COLO668 (cell line): ENCODE measurements around the gene NTRK1.

Experiments used
- DNase-seq: peaks from one replicate; lab custom pipeline; 2025; ENCODE audit not compliant: unreplicated experiment; lab: John Stamatoyannopoulos, UW

The NTRK1 gene

DNA sequence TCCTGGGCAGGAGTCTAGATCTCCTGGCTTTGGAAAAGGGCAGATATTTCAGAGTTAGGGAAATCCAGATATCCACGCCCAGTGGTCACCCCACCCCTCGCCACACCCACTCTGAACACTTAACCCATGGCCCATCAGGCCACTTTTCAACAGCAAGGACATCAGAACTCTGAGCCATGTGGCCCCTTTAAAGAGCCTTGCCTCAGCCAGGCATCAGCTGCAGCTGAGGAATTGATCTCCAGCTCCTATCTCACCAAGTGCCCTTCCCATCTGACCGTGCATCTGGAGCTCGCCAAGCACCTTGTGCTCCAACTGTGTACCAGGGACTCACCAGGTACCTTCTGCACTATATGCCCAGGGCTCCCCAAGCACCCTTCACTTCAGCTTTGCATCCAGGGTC lies 23.8 kb upstream of the NTRK1 start:
- no peak for DNase-seq

- DNase-seq, result no peak
Observed at GRCh38 chr1:156838972-156839371, 21.7 kb upstream of the NTRK1 start.

DNA sequence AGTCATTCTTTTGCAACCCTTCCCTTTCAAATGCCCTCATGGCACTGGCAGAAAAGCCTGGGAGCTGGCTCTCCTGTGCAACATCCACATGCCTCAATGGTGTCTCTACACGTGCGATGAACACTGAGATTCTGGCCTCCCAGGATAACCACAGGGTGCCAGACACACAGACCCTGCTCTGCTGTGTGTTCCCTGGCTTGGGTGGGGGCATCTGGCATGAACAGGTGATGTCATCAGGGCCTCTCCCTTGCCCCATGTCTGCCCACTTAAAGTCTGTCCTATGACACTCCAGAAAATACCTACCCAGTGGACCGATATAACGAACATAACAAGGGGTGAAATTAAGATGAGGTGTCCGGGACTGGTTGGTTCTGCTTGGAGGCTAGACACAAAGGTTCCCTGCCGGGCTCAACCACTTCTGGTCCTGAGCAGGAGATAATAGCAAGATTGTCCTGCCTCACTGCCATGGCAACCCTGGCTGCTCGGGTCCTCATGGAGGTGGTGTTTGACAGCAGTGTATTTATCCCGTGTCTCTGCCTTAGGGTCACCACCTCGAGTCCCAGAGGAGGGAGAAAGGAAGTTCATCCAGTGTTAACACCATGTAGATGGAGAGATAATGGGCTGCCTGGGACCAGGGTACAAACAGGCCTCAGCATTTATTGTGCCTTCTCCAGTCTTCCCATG lies 21.1 kb upstream of the NTRK1 start:
- no peak for DNase-seq

DNA sequence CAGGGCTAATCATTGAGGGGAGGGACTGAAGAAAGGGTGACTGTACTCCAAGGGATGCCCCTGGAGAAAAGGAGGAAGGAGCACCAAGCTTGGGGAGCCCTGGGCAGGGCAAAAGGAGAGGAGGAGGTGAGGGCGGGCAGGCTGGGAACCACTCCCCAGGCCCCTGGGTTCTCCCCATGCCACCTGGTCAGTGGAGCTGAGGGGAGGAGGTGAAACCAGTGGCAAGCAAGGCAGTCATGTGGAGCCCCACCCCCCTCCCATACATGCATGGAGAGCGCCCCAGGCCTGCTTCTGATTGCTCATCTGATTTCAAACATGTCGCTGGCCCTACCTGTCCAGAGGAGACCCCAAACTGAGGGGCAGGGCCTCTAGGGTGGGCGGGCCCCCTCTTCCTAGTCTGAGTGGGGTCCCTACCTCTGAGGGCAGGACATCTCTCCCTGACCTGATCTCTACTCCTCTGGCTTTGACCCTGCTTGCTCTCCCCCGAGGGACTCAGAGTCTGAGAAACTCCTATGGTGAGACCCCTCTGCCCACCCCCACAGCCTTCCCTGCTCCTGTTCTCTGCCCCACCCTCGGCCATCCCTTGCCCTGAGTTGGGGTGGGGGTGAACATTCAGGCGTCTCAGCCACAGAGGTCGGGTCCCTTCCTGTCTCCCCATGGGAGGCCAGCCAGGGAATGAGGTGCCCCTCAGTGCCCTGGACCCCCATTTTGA lies 20.3 kb upstream of the NTRK1 start:
- no peak for DNase-seq

- DNase-seq, result no peak
Observed at GRCh38 chr1:156840898-156841279, 19.8 kb upstream of the NTRK1 start.

- DNase-seq, result peak; percentile 15
Observed at GRCh38 chr1:156841295-156841855, 19.3 kb upstream of the NTRK1 start.

- DNase-seq, result no peak
Observed at GRCh38 chr1:156842618-156843300, 17.9 kb upstream of the NTRK1 start.

DNA sequence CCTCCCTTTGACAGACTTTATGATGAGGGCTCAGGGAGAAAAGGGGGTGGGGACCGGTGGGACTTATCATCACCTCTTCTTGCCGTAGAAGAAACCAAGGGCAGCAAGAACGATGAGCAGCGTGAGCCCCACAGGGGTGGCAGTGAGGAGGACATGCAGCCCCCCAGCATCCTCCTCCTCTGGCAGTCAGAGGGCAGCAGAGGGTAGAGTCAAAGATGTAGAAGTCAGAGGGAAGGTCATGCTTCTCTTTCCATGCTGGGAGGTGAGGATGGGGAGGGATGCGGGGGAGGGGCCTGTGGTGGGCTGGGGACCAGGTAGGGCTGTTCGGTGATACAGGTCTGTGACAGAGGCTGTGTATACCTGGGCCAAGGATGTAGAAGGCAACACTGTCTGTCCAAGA lies 16.6 kb upstream of the NTRK1 start:
- no peak for DNase-seq

DNA sequence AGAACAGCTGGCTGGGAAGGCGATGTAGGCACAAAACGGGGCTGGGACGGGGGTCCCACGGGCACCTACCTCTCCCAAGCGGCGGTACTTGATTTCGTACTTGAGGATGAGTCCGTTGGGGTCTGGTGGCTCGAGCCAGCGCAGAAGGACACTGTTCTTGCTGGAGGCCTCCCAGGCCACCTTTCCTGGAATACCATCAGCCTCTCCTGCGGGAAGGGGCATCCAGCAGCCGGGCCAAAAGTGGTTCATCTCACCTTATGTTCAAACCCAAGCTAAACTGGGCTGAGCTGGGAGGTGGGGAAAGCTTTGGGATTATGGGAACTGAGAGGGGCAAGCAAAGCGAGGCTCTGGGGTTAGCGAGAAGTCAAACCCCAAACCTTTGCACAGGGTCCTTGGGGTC lies 16.0 kb upstream of the NTRK1 start:
- DNase-seq, result no peak

DNA sequence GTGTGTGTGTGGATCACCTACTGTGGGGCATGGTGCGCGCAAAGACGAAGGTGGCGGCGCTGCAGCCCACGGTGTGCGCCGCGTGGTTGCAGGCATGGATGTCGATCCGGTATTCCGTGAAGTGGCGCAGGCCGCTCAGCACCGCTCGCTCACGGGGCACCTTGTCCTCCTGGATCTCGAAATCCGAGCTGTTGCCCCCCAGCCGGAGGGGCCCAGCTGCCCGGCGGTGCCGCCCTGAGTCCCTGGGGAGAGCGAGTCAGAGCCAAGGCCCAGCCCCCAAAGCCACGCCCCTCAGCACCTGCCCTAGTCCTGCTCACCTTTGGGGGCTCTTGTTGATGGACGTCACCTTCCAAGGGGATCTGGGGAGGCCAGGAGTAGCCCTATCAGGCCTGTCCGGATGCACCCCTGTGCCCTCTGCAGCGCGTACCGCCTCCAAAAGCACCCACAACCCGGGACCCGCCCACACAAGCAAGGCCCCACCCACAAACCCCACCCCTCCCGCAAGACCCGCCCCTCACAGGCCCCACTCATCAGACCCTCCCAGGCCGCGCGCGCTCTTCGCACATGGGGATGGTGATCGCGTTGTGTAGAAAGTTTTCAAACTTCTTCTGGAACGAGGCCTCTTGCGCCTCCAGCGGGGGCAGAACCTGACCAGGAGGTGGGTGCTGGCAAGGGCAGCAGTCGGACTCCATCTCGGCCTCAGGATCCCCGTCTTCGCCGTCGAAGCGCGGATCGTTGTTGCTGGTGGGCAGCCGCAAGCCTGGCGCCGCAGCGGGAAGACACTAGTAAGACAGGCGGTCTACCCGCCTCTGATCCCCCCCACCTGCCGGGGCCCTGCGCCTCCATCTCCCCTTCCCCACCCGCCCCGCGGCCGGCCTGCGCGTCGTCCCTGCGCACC lies 15.4 kb upstream of the NTRK1 start:
- DNase-seq, result no peak

DNA sequence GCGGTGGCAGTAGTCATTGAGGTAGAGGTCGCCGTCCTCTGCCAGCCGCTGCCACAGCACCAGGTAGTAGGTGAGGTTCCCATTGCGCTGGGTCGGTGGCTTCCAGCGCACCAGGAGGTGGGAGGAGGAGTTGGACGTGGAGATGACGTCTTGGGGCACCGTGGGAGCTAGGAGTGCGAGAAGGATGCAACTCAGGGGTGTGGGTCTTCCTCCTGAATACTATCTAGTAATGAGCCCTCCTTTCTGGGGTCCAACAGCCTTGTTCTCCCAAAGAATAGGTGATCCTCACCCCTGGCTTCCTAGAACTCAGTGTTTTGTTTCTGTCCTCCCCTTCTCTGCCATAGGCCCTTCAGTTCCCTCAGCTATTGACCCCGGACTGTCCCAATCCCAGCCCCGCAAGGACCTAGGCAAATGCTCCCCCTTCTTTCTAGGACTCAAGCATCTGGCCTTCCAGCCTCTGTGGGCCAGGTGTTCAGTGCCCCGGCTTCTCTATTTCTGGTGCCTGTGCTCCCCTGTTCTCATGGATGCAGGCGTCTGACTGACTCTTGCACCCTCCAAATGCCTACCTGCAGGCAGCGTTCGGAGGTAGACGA lies 14.6 kb upstream of the NTRK1 start:
- no peak for DNase-seq

DNA sequence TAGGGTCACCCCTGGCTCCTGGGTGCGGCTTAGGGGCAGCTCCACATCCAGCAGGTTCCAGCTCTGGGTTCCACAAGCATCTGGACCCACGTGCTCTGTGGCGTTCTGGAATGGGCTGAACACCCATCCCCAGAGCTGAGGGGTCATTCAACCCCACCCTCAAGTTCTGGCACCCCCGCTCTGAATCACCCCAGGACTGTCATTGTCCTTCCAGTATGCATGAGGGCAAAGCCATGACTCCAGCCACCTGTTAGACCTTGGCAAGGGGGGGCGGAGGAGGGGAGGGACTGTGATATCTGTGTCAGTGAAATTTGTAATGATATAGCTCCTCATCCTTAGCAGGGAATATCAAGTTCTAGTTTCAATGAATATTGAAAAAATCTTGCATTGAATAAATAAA lies 14.0 kb upstream of the NTRK1 start:
- no peak for DNase-seq

GRCh38 chr1:156847591-156848460 lies 12.8 kb upstream of the NTRK1 start:
- DNase-seq, result no peak

- no peak for DNase-seq
Observed at GRCh38 chr1:156848461-156849150, 12.1 kb upstream of the NTRK1 start.

- no peak for DNase-seq
Observed at GRCh38 chr1:156849151-156849496, 11.5 kb upstream of the NTRK1 start.

DNA sequence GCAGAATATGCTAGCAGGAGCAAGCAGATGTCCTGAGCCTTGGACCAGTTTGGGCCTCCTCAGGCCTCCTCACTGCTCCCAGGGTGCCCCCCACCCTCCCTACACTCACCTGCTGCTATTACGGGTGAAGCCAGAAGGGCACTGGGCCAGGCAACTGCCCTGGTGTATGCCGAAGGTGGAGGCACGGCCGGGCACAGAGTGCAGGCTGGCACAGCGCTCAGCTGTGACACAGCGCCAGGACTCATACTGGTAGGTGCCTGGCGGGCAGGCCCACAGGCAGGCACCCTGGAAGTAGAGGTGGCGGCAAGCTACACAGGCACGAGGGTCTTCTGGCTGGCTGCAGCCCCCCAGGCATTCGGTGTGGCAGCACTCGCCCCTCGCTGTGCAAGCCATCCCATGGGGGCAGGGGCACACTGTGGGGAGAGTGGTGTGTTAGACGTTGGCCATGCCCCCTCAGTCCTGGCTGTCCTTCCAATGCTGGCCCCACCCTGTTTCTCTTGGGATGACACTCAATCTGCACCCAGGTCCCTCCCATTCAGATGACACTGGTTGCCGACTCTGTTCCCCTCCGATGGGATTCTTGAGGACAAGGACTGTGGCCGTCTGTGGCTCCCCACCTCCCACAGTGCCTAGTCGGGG lies 8.8 kb upstream of the NTRK1 start:
- peak; percentile 40 for DNase-seq

DNA sequence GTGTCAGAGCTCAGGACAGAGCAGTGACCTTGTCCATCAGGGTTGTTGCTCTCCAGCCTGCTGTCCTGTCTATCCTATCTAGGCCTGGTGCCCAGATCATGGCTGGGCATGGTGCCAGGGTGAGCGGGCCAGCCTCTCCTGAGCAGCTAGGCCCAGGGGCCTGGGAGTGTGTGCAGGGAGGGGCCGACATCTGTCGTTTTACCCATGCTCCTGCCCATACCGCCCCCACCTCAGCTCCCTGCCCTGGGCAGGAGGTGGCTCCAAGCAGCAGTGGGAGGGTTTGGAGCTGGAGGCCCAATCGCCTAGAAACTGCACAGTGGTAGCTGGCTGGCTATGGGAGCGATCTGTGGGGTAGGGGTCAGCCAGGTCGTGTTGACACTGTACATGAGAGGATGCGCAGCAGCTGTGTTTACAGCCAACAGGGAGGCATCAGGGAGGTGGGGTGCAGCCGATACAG lies 8.2 kb upstream of the NTRK1 start:
- peak; percentile 99 for DNase-seq

DNA sequence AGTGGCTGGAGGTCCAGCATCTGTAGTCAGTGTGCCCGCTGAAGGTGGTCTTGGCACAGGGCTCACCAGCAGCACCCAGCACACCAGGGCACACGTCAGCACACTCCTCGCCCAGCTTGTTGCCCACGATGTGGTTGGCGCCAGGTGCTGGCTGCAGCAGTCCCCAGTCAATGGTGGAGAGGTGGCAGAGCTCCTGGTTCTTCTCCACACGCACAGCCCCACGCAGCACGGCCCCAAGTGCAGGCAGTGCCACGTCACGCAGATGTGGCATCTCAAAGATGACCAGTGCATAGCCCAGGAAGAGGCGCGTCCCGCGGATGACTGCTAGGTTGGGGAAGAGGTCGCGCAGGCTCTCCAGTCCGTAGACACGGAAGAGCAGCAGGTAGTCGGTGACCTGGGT lies 6.9 kb upstream of the NTRK1 start:
- DNase-seq, result no peak

DNA sequence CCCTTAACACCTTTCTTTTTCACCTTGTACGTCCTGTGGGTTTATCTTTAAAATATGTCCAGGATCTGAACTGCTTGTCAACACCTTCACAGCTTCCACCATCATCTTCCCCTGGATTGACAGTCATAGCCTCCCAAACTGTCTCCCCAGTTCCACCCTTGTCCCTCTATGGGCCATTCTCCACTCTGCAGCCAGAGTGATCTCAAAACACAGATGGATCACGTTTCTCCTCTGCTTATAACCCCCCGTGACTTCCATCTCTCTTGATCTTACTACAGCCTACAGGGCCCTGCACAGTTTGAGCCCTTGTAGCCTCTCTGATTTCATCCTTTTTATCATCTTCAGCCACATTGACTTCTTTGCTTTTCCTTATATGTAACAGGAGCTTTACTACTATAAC lies 6.0 kb upstream of the NTRK1 start:
- no peak for DNase-seq
